ENCODE measurements around the gene HPF1.
A peak's percentile ranks its signal among the peaks of the same experiment; 100 is the strongest.
"Not testable (repeated sequence)": the region's sequence is repeated elsewhere in the genome, so short reads cannot be mapped to it uniquely, and the experiment has no call there.

The HPF1 gene

DNA sequence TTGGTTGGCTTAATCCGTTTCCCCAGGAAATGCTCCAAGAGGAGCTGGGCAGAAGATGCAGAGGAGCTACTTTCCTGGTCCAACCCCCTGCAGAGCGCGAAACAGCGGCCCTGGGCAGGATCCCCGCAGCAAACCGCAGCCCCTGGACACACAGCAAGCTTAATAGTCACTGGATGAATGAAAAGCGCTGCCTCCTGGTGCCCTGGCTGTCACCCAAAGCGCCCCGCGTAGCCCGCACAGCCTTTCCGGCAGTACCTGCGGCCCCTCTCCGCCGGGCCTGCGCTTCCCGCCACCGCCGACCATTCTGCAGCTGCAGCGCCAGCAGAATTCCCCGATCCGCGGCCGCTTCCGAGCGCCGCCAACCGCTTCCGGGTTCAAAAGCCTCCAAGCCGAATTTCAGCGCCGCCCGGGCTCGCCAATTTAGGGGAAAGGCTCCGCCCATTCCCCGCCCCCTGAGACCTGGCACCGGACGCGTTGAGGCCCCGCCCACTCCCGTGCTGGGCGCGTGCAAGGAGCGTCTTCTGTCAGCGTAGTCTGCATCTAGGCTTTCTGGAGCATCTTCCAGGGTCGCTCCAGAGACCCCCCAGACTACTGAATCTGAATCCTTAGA is at the start of gene HPF1:
TSS of gene HPF1 (minus strand) at position 370 of the 610 bp plus-strand sequence. CDS start at position 303, 67 bp downstream.
- DNase-seq, result peak; percentile 92 to 98

DNA sequence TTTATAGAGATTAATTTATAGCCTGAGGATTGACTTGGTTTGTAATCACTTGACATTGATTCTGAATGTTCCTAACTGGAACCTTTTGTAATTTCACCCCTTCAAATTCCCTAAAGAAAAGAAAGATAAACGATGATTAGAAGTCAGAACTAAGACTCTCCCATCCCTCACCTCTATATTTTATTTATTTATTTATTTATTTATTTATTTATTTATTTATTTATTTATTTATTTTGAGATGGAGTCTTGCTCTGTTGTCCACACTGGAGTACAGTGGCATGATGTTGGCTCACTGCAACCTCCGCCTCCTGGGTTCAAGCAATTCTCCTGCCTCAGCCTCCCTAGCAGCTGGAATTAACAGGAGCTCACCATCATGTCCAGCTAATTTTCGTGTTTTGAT is 49.0 kb upstream of the HPF1 start:
- DNase-seq, result not testable (repeated sequence)

DNA sequence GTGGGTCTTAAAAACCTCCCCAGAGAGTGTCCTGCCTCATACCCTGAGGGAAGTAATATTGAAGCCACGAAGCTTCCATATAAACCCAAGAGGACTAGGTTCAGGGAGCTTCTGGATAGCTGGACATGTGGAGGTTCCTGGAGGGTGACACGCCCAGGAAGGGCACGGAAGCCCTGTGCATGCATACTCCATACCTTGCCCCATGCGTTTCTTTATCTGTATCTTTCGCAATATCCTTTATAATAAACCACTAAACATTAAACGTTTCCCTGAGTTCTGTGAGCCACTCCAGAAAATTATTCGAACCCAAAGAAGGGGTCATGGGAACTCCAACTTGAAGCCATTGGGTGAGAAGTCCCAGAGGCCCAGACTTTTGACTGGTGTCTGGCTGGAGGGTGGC is 45.7 kb upstream of the HPF1 start:
- DNase-seq, result no peak

DNA sequence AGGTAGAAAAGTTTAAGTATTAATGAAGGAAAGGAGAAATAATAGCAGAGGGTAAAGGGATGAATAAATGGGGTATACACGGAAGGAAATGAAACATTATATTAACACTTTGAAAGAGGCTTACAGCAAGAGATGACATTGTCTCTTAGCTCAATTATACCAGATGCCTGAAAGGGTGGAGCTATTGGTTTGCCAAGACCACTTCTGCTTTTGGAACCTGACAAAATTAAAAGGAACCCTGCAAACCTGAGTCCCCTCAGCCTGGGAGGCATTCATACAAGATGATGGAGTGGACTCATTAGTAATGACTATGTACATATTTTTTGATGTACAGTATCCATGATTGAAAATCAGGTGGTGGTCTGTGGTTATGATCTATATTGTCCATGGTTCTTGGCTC is 45.1 kb upstream of the HPF1 start:
- no peak for DNase-seq

DNA sequence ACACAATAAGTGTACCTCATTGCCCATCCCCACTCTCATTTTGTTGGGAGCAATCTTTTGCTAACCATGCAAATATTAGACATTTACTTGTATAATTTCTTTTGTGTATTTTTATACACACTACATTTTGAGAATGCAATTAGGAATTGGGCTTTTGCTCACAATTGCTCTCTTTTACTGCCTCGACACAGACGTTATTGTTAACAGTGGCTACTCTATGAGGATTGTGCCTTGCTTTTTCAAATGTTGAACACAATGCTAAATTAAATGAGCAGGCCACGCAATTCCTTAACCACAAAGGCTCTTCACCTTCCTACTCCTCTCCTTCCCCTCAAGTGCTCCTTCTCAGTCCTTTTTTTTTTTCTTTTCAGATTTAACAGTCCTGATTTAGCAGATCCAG is 42.8 kb upstream of the HPF1 start:
- DNase-seq, result no peak

DNA sequence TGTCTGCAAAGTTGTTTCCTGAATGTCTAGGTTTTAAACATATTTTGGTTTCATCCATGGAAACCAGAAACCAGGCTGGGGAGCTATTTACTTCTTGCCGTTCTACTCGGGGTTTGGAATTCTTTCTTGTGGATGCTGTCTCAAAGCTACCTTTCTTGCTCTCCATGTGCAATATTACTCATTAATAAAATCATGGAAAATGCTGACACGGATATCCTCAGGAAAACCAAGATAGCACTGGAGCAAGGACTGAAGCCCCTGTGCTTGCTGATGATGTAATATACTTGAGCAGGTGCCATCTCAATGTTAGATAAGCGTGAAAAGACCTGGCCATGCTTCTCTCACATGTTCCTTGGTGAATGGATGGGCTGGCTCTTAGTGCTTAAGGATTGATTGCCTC is 41.5 kb upstream of the HPF1 start:
- no peak for DNase-seq

DNA sequence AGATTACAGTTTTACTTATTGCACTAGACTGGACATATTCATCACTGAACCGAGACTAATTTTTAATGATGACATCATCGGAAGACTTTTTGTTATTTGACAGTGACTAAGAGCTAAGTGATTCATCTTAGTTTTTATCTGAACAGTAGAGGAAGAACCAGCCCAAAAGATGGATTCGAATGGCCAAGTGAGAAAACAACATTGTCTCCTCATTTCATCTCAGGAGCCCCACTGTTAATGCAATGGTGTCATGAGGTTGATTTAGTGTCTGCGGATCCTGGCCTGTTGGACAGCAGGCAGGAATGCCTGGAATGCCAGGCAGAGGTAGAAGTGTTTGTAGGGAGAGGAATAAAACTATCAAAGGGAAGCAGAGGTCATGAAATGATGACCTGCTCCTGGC is 37.8 kb upstream of the HPF1 start:
- DNase-seq, result no peak

DNA sequence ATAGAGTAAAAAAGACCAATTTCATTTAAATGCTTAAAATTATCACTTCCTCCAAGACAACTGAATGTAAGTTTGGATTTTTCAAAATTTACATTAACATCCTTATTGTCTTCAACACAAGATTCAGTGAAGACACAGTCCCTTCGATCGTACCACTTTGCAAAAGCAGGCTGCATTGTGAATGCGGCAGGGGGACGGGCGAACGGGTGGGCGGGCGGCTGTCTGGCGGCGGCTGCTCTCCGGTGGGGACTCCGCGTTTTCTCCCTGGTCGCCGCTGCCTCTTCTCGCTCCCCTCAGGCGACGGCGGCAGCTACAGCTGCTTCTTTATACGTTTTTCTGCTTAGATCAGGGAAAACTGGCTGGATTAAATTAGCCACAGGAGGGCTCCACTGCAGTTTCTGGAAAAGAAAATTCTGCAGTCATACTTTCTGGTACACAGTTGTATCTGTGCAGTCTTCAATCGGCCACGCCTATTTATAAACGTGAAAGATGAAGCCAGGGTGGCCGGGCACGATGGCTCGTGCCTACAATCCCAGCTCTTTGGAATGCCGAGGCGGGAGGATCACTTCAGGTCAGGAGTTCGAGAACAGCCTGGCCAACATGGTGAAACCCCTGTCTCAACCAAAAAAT is 33.9 kb upstream of the HPF1 start:
- peak in 1 of 2 experiments; percentile 5 for DNase-seq

DNA sequence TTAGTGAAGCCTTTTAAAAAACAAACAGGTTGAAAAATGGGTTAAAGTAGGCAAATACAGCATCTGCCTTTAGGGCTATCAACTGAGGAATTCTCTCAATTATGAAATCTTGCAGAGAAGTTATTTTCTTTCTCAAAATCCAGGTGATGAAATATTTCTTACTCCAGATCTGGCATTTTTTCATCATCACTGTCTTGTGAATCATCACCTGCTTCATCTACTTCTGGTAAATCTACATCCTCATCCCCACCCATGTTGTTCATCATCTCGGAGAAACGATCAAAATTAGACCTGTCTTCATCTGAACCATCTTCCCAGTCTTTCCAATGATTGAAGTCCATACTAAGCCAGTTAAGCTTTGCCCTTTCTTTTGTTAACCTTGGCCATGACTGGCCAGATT is 33.3 kb upstream of the HPF1 start:
- DNase-seq, result no peak

DNA sequence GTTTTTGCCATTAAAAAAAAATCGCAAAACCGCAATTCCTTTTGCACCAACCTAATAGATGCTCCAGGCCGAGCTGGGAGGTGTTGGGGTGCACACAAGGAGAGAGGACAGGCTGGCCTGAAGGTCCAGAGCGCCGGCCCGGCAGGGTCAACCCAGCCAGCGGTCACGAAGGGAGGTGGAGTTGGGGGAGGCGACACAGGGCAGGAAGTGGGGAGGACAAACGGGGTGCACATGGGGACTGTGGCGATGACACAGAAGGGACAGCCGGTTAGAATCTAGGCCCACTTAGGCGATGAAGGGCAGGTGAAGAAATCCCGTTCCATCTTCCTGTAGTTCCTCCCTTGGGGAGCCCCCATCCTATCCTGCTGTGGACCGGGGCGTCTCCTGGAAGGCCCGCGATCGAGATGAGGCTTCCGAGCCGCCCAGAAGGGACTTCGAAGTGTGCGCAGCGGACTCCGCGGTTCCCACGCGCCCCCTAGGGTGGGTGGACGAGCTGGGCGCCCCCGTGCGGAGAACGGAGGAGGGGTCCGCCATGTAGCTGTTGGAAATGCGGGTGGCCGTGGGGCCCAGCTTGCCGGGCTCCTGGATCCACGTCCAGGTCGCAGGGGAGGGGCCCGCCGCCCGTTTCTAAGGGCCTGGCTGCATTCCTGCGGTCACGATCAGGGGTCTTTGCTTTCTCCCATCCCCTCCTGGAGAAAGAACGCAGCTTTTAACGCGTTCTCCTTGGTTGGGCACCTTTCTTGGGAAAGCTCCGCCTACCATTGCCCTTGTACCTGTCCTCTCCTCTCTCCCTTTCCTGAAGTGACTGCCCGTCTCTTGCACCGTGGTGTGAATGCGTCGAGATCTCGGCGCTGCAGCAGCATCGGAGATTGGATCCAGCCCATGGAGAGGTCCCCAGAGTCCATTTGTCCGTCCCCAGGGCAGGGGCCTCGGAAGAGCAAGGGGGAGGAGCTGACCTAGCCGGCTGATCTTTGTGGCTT is 17.0 kb upstream of the HPF1 start:
- DNase-seq, result peak in 1 of 2 experiments; percentile 16

DNA sequence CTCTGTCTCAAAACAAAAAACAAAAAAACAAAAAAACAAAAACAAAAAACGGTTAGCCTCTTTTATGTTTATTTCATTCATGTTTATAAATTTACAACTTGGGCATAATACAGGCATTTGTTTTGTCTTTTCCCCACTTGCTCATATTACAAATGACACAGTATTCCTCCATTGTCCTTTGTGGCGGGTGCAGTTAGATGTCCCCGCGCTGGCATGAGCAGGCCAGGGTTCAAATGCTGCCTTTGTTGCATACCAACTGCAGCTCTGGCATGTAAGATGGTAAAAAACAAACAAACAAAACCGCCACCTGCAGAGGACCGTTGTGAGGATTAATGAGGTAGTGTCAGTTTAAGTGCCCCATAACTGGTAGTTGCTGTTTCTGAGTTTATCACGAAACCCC is 16.1 kb upstream of the HPF1 start:
- DNase-seq, result no peak

DNA sequence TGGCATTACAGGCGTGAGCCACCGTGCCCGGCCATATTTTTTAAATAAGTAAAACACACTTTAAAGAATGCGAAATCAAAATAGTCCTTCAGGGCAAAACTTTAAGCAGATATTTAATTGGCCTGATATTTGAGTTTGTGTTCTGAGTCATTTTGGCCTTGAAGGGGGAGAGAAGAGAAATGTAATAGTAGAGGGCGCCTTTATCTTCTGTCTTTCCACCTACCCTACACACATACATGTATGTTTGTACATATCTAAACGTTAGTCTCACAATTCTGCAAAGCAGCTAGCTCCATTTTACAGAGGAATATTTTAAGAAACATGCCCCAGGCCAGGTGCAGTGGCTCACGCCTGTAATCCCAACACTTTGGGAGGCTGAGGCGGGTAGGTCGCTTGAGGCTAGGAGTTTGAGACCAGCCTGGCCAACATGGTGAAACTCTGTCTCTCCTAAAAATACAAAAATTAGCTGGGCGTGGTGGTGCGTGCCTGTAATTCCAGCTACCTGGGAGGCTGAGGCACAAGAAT is 13.9 kb upstream of the HPF1 start:
- not testable (repeated sequence) for DNase-seq

DNA sequence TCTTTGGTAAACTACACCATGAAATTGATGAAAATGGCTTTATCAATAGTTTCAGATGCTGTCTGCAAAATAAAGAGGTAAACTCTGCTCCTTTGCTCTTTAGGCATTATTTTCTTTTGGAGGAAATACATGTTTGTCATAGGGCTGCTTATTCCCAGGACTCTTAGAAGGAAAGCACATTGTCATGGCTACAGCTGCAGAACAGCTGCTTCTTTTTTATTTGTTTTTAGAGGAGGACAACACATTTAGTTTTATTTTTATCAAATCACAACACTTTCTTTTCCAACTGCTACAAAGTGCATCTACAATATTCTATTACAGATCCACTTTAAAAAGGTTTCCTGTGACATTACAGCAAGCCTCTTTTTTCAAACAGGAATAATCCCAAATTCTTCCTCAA is 12.7 kb upstream of the HPF1 start:
- DNase-seq, result no peak

DNA sequence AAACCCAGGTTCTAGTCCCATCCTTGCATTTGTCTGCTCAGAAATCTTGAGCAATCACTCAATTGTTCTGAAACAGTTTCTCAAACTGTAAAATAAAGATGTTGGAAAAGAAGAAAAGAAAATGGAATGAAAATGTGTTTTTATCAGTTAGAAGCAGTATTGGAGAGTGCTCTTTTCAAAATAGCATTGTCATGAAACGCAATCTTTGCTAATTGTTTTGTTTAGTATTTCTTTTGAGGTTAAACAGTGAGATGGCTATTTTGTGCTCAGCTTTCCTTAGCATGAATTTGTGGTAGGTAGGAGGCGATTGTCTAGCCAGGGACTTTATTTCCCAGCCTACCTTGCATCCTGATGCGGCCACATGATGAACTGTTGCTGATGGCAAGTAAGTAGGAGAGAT is 10.6 kb upstream of the HPF1 start:
- DNase-seq, result no peak

DNA sequence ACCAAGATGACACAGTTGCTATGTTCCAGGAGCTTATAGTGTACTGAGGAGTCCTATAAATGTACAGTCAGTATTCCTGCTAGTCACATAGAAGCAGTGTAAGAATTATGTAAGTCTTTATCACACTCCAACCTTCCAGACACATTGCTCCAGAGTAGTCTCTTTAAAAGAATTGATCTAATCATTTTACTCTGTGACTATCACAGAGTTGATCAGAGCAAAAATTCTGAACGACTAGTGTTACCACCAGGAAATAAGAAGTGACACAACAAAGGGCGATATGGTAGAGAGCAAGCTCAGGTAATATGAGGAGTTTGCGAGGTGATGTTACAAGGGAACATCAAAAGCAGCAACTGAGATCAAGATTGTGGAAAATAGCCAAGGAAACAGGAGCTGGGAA is 9.0 kb upstream of the HPF1 start:
- DNase-seq, result no peak

DNA sequence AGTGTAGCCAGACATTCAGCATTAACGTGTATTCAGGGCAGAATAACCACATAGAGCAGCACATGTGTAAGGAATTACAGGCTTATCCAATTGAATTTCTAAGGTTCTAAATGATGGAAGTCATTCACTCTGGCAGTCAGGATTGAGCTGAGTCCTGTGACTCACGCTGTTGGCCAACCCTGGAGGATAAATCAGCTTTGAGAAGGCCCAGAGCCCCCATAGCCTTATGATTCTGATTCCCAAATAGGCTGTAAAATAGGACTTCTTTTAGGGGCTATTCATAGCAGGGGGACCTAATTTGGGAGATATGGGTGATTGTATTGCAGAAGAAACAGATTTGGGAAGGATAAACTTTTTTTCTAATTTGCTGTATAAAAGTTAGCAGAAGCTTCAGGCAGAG is 8.1 kb upstream of the HPF1 start:
- DNase-seq, result no peak

DNA sequence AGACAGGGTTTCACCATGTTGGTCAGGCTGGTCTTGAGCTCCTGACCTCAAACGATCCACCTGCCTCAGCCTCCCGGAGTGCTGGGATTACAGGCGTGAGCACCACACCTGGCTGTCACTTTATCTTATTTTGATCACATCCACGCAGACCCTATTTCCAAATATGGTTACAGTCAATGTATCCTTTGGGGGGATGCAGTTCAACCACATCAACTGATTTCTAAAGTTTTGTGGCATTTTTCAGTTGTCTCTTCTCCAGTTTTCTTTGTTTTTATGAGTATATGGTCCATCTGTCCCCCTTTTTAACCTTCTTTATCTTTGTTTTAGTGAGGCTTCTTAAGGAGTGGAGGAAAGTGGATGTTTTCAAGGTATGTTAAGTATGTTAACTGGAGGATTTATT is 4.1 kb upstream of the HPF1 start:
- DNase-seq, result no peak

DNA sequence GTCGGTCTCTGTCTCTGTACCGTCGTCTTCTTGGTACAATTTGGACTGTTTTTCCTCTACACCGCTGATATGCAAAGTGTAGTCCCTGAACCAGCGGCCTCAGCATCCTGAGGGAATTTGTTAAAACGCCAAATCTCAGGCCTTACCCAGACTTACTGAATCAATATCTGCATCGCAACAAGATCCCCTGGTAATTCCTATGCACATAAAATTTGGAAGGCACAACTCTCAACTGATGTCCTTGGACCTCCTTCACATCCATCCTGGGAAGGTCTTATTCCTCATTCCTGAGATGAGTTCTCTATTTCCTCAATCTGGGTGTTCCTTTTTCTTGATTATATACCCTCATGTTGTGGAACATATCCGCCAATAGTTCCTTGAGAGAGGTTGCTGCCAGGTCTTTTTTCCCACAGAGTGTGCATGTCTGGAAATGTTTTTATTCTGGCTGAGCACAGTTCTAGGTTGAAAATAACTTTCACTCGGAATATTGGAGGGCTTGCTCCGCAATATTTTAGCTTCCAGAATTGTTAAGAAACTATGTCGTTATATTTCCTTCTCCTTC is 738 bp upstream of the HPF1 start:
- DNase-seq, result no peak

DNA sequence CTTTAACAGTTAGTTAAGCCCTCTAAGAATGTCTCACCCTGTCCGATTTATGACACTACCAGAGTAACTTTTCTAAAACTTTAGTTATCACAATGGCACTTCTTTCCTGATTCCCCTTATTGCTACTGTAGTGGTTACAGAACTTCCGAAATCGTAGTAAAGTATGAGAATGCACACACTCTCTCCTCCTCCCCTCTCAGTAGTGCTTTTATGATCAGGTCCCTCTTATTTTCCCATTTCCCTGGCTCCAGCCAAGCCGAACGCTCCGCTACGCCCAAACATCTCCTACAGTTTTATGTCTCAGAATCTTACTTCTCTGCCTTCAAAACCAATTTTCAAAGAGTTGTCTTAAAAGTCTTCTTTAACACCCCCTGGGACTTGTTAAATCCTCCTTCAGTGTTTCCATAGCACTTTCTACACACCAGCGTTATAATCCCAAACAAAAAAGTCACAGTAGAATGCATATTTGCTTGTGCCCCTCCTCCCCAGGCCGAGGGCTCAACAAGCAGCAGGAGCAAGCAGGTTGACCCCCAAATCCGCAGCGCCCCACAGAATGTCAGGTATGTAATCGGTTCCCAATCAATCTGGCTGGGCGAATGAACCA is 671 bp downstream of the HPF1 start:
- no peak for DNase-seq

DNA sequence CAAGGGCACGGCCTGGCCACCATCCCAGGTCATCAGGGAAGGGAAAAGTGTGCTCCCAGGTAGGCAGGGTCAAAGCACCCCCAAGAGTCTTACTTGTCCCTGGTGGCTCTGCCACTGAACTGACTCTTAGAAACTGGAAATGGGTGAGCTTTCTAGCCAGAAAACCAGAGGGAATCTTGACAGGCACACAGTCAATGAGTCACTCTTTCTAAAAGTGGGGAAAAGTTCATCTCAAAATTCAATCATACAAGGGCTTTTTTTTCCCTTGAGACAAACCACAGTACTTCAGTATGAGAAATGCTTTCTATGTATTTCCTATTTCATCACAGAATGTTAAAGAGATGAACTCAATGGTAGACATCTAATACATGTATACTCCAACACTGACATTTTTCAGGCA is 12.5 kb downstream of the HPF1 start:
- DNase-seq, result no peak

DNA sequence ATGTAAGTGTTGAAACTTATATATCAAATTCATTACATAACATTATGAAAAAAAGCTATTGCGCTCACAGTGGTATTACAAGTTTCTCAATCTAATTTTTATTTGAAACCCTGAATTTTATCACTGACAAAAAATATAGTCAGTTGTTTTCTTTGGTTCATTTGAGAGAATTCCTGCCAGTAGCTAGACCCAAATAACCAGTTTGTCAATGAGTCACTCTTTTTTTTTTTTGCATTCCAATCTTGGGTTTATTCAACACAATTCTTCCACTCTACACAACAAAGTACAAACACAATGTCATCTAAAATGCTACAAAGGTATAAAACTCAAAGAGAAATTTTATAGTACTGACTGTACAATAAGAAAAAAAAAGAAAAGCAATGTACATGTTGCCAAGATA is 13.1 kb downstream of the HPF1 start:
- no peak for DNase-seq

DNA sequence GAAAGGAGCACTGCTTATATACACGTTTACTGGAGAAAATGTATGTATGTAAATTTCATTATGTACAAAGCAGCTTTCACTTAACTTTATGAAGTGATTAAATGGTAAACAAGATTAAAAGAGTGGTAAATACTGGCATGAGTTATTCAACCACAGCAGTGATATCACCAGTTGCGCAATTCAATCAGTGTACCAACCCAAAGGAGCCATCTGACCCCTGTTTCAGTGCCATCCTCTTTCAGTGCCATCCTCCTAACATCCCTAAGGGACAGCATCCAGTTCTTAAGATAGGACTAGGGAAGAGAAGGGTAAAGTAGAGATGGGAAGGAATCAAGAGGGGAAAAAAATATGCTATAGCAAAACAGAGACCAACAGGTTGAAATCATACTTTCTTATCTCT is 16.2 kb downstream of the HPF1 start:
- DNase-seq, result no peak

DNA sequence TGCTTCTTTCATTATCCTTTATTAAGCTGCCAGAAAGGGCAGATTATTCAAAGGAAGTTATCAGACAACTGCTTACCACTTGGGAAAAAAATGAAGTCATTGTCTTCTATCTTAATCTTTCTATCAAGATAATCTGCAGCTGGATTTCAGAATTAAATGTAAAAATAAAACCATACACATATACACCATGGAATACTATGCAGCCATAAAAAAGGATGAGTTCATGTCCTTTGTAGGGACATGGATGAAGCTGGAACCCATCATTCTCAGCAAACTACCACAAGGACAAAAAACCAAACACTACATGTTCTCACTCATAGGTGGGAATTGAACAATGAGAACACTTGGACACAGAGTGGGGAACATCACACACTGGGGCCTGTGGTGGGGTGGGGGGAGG is 19.1 kb downstream of the HPF1 start:
- DNase-seq, result not testable (repeated sequence)
